ENCODE measurements around the gene NEDD4L.

DNA sequence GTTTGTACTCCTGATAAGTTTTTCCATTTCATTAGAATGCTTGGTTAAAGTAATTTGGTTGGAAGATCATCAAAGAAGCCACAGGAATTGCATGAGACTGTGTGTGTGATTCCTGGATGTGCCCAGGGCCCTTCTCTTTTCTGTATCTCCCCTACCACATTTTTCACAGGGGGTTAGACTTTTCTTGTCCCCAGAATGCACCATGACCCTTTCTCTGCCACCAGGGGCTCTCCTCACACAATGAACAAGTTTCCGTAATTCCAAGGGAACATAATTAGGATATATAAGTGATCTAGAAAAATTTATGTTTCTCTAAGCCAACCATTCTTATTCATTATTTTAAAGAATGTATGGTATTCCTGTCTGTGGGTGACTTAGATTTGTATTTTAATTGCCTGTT is 291.8 kb downstream of the NEDD4L start:
- no peak for TF ChIP-seq LEF1 (IDR thresholded peaks at IDR 0.05; ENCODE audit: borderline replicate concordance)
- TF ChIP-seq PKNOX1 (IDR thresholded peaks at IDR 0.05), result no peak
- no peak for TF ChIP-seq FOXK2 (IDR thresholded peaks at IDR 0.05)
- no peak for TF ChIP-seq FOXA1 (IDR thresholded peaks at IDR 0.05)
- no peak for TF ChIP-seq SUZ12 (IDR thresholded peaks at IDR 0.05)
